Neural progenitor cell (in vitro differentiated cells): Measurements from ENCODE around the gene STARD8.

Experiments
- EZH2 ChIP-seq: fragments of 200-600 bp; sonication (generic); IDR thresholded peaks from 2 replicates; pipeline ENCODE4 v1.6.1; 2017; ENCODE audit warnings: antibody characterized with exemption, mild to moderate bottlenecking, moderate library complexity
- TF ChIP-seq, protein P1 (sequence below): fragments of 200-600 bp; sonication (generic); IDR thresholded peaks from 2 replicates; pipeline ENCODE4 v1.5.1; 2017; ENCODE audit warnings: antibody characterized with exemption, mild to moderate bottlenecking

- TF ChIP-seq, protein P1, sequence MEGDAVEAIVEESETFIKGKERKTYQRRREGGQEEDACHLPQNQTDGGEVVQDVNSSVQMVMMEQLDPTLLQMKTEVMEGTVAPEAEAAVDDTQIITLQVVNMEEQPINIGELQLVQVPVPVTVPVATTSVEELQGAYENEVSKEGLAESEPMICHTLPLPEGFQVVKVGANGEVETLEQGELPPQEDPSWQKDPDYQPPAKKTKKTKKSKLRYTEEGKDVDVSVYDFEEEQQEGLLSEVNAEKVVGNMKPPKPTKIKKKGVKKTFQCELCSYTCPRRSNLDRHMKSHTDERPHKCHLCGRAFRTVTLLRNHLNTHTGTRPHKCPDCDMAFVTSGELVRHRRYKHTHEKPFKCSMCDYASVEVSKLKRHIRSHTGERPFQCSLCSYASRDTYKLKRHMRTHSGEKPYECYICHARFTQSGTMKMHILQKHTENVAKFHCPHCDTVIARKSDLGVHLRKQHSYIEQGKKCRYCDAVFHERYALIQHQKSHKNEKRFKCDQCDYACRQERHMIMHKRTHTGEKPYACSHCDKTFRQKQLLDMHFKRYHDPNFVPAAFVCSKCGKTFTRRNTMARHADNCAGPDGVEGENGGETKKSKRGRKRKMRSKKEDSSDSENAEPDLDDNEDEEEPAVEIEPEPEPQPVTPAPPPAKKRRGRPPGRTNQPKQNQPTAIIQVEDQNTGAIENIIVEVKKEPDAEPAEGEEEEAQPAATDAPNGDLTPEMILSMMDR = no peak
- no peak for TF ChIP-seq EZH2
These were observed 30.5 kb downstream of the STARD8 start for GRCh38 chrX:68677998-68678397.
